ENCODE measurements around the gene NGEF. TPM values are rescaled to one million over a fixed set of nuclear protein-coding genes. Genes with fewer than 3 reads are reported as not detected.

Gene NGEF
- total RNA-seq, 1 donor from 2014 or later, result 1.2 TPM

DNA sequence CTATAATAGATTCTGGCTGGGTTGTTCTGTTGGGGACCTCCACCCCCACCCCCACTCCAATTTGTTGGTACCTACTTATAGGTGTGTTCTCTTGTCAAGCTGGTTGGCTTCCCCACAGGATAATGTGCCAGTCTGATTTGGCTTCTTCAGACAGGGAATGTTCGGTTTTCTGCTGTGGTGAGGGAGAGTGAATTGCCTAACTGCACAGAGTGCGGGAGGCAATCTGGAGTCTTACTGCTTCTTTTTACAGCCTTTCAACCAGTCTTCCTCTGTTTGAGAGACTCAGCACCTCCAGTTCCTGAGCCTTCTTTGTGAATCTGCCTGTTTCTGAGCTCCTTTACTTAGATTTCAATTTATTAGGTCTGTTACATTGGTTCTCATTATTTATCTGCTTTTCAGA lies 170.4 kb downstream of the NGEF start:
- no peak for DNase-seq (ENCODE audit: low spot score, unreplicated experiment)
- no peaks in the 10 kb centered on the region for H3K27me3 Mint-ChIP-seq
- TF ChIP-seq, protein P1, sequence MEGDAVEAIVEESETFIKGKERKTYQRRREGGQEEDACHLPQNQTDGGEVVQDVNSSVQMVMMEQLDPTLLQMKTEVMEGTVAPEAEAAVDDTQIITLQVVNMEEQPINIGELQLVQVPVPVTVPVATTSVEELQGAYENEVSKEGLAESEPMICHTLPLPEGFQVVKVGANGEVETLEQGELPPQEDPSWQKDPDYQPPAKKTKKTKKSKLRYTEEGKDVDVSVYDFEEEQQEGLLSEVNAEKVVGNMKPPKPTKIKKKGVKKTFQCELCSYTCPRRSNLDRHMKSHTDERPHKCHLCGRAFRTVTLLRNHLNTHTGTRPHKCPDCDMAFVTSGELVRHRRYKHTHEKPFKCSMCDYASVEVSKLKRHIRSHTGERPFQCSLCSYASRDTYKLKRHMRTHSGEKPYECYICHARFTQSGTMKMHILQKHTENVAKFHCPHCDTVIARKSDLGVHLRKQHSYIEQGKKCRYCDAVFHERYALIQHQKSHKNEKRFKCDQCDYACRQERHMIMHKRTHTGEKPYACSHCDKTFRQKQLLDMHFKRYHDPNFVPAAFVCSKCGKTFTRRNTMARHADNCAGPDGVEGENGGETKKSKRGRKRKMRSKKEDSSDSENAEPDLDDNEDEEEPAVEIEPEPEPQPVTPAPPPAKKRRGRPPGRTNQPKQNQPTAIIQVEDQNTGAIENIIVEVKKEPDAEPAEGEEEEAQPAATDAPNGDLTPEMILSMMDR (IDR thresholded peaks at IDR 0.05; ENCODE audit: unreplicated experiment), result no peak
- peaks cover 34% of the 10 kb centered on the region for H3K36me3 Mint-ChIP-seq (ENCODE audit: insufficient read depth)
- H3K4me3 Mint-ChIP-seq (ENCODE audit: low read depth), result no peak overlapping the region
- H3K4me1 Mint-ChIP-seq (ENCODE audit: low read depth), result peaks cover 11% of the 10 kb centered on the region
- no peaks in the 10 kb centered on the region for H3K9me3 Mint-ChIP-seq (ENCODE audit: low read depth)
- H3K27ac Mint-ChIP-seq, result no peak overlapping the region

DNA sequence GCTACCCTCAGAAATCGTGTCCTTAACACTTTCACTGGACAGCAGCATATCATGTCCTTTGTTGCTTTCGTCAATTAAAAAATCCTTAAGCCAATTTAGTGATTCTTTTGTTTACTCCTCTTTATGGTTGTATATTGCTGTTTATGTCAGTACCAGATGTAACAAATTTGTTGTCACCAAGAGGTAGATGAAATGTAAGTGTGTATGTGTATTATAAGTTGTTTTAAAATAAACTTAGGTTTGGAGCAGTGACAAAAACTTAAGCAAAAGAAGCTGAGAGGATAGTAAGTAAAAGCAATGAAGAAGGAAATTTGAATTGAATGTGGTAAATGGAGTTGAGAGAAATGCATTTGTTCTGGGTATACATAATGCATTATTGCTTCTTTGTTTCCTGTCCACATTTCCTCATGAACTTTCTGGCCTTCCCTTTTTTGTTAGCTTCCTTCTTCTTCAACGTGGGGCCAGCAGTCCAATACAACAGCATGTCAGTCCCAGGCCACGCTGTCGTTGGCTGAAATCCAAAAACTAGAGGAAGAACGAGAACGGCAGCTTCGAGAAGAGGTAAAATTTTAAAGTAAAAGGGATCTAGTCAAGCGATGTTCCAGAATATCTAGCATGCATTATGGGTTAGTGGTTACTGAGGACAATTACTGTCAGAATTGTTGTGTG lies 173.5 kb downstream of the NGEF start:
- H3K27ac Mint-ChIP-seq, result no peak overlapping the region
- H3K4me1 Mint-ChIP-seq (ENCODE audit: low read depth), result peaks cover 14% of the 10 kb centered on the region
- DNase-seq (ENCODE audit: low spot score, unreplicated experiment), result no peak
- H3K4me3 Mint-ChIP-seq (ENCODE audit: low read depth), result no peak overlapping the region
- TF ChIP-seq, protein P1 (IDR thresholded peaks at IDR 0.05; ENCODE audit: unreplicated experiment), result no peak
- no peaks in the 10 kb centered on the region for H3K9me3 Mint-ChIP-seq (ENCODE audit: low read depth)
- no peaks in the 10 kb centered on the region for H3K27me3 Mint-ChIP-seq
- peaks cover 34% of the 10 kb centered on the region for H3K36me3 Mint-ChIP-seq (ENCODE audit: insufficient read depth)

DNA sequence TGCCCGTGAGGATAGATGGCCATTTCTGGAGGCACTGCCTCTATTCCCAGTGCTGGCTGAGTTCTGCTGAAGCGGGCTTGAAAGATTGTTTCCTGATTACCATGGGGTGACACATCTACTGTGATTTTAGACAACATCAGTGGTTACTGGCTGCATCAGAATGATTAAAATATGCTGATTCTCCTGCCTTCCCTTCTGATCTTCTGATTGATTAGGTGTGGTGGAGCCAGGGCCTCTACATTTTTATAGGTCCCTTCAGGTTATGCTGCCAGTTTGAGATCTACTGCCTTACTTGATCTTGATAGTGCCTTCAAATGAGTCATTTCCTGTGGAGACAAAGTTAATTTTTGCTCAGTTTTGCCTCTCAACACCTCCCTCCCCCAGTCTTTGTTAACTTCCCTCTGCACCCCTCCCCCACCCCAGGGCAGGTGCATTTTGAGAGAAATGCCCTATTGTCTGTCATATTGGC lies 174.6 kb downstream of the NGEF start:
- Mint-ChIP-seq H3K27me3 (no peaks in the 10 kb centered on the region), H3K4me1 (ENCODE audit: low read depth) (peaks cover 15% of the 10 kb centered on the region), H3K27ac (peak overlapping the region; percentile 71), H3K36me3 (ENCODE audit: insufficient read depth) (peaks cover 32% of the 10 kb centered on the region), H3K4me3 (ENCODE audit: low read depth) (no peak overlapping the region), H3K9me3 (ENCODE audit: low read depth) (no peaks in the 10 kb centered on the region)
- no peak for DNase-seq (ENCODE audit: low spot score, unreplicated experiment)
- TF ChIP-seq, protein P1 (IDR thresholded peaks at IDR 0.05; ENCODE audit: unreplicated experiment), result no peak

DNA sequence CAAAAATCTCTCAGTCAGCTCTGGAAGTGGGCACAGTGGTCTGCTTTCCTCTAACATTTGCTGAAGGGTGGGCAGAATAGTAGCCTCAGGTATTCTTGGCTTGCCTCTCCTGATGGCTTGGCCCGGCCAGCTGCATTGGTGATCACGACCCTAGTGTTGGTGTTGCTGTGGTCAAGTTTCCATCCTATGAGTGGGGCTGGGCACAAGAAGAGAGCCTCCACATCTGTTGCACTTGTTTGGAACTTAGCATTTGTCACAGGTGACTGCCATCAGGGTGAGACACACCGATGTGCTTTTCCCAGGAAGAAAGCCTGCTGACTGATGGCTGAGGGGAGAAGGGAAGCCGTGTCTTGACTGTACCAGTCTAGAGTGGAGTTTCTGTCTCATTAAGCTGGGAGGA lies 176.1 kb downstream of the NGEF start:
- peak overlapping the region; percentile 74 for H3K27ac Mint-ChIP-seq
- H3K27me3 Mint-ChIP-seq, result no peaks in the 10 kb centered on the region
- peaks cover 15% of the 10 kb centered on the region for H3K4me1 Mint-ChIP-seq (ENCODE audit: low read depth)
- TF ChIP-seq, protein P1 (IDR thresholded peaks at IDR 0.05; ENCODE audit: unreplicated experiment), result no peak
- H3K4me3 Mint-ChIP-seq (ENCODE audit: low read depth), result no peak overlapping the region
- DNase-seq (ENCODE audit: low spot score, unreplicated experiment), result no peak
- peaks cover 34% of the 10 kb centered on the region for H3K36me3 Mint-ChIP-seq (ENCODE audit: insufficient read depth)
- no peaks in the 10 kb centered on the region for H3K9me3 Mint-ChIP-seq (ENCODE audit: low read depth)

DNA sequence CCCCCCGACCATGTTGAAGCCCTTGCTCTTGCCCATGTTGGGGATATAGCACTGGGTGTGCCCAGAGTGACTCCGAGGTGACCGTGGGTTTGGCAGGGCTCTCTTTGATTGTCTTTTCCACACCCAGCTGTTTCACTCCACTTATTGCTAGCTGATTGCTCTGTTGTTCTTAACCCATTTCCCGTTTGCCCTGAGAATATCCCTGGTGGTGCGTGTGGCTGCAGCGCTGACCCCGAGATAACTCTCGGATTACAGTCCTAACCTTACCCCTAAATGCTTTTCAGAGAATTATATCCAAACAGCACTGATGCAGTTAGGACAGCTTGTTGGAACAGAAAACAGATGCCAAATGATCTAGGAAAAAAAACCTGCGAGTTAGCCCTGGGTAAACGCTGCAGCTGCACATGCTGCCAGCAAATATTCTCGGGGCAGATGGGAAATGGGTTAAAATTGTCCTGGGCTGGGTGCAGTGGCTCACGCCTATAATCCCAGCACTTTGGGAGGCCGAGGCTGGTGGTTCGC lies 177.3 kb downstream of the NGEF start:
- TF ChIP-seq, protein P1 (IDR thresholded peaks at IDR 0.05; ENCODE audit: unreplicated experiment), result no peak
- Mint-ChIP-seq H3K27ac (peak overlapping the region; percentile 90), H3K27me3 (no peaks in the 10 kb centered on the region), H3K36me3 (ENCODE audit: insufficient read depth) (peaks cover 33% of the 10 kb centered on the region), H3K9me3 (ENCODE audit: low read depth) (no peaks in the 10 kb centered on the region), H3K4me1 (ENCODE audit: low read depth) (peaks cover 15% of the 10 kb centered on the region), H3K4me3 (ENCODE audit: low read depth) (no peak overlapping the region)
- no peak for DNase-seq (ENCODE audit: low spot score, unreplicated experiment)
